HG02981 (cell line): Measurements from ENCODE around the gene RAF1.
"Not testable (repeated sequence)": the region's sequence is repeated elsewhere in the genome, so short reads cannot be mapped to it uniquely, and the experiment has no call there.

Experiments used
- ATAC-seq: cut with Tn5 transposase; IDR thresholded peaks from one replicate; pipeline ENCODE4 v1.9.1; 2021; ENCODE audit warnings: mild to moderate bottlenecking, moderate library complexity; ENCODE audit not compliant: unreplicated experiment

RAF1 gene

GRCh38 chr3:12677616-12678015 lies 13.7 kb upstream of the RAF1 start:
- no peak for ATAC-seq

- ATAC-seq: no peak
These were observed 11.3 kb upstream of the RAF1 start for GRCh38 chr3:12675115-12675810.

GRCh38 chr3:12673956-12674736 lies 10.2 kb upstream of the RAF1 start:
- not testable (repeated sequence) for ATAC-seq

GRCh38 chr3:12671120-12671450 lies 7.2 kb upstream of the RAF1 start:
- ATAC-seq: no peak

GRCh38 chr3:12670365-12671119 lies 6.6 kb upstream of the RAF1 start:
- no peak for ATAC-seq

- peak; percentile 36 for ATAC-seq
These were observed 449 bp downstream of the RAF1 start for GRCh38 chr3:12663401-12663935.

GRCh38 chr3:12662593-12663400 lies 1.1 kb downstream of the RAF1 start:
- no peak for ATAC-seq

GRCh38 chr3:12661926-12662592 lies 1.9 kb downstream of the RAF1 start:
- ATAC-seq: no peak

GRCh38 chr3:12661375-12661774 lies 2.5 kb downstream of the RAF1 start:
- ATAC-seq: not testable (repeated sequence)

- ATAC-seq: no peak
These were observed 3.7 kb downstream of the RAF1 start for GRCh38 chr3:12660196-12660595.

GRCh38 chr3:12659316-12660015 lies 4.5 kb downstream of the RAF1 start:
- ATAC-seq: no peak

- ATAC-seq: no peak
These were observed 5.3 kb downstream of the RAF1 start for GRCh38 chr3:12658593-12659058.

- no peak for ATAC-seq
These were observed 7.1 kb downstream of the RAF1 start for GRCh38 chr3:12656850-12657249.

GRCh38 chr3:12656193-12656592 lies 7.7 kb downstream of the RAF1 start:
- no peak for ATAC-seq

- ATAC-seq: no peak
These were observed 8.2 kb downstream of the RAF1 start for GRCh38 chr3:12655701-12656100.

GRCh38 chr3:12653747-12654146 lies 10.2 kb downstream of the RAF1 start:
- no peak for ATAC-seq

GRCh38 chr3:12648384-12648959 lies 15.4 kb downstream of the RAF1 start:
- ATAC-seq: no peak

- ATAC-seq: no peak
These were observed 19.5 kb downstream of the RAF1 start for GRCh38 chr3:12644331-12644937.

GRCh38 chr3:12643724-12644123 lies 20.2 kb downstream of the RAF1 start:
- ATAC-seq: no peak
